VCaP (cell line): ENCODE results near the gene MED20.

Experiments used
- H3K27ac ChIP-seq: fragments of 450-650 bp; 2 replicates; pipeline ENCODE4 v1.5.1; 2017
- TF ChIP-seq, protein P1 (sequence below): fragments of 450-650 bp; conservative IDR thresholded peaks from 2 replicates; pipeline ENCODE4 v1.5.1; 2017; ENCODE audit warnings: mild to moderate bottlenecking, moderate library complexity

Gene MED20

GRCh38 chr6:41881506-41881905 is 39.4 kb downstream of the MED20 start:
- no peak overlapping the region for H3K27ac ChIP-seq
- TF ChIP-seq, protein P1, sequence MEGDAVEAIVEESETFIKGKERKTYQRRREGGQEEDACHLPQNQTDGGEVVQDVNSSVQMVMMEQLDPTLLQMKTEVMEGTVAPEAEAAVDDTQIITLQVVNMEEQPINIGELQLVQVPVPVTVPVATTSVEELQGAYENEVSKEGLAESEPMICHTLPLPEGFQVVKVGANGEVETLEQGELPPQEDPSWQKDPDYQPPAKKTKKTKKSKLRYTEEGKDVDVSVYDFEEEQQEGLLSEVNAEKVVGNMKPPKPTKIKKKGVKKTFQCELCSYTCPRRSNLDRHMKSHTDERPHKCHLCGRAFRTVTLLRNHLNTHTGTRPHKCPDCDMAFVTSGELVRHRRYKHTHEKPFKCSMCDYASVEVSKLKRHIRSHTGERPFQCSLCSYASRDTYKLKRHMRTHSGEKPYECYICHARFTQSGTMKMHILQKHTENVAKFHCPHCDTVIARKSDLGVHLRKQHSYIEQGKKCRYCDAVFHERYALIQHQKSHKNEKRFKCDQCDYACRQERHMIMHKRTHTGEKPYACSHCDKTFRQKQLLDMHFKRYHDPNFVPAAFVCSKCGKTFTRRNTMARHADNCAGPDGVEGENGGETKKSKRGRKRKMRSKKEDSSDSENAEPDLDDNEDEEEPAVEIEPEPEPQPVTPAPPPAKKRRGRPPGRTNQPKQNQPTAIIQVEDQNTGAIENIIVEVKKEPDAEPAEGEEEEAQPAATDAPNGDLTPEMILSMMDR: no peak

GRCh38 chr6:41878961-41879405 is 42.0 kb downstream of the MED20 start:
- no peak overlapping the region for H3K27ac ChIP-seq
- TF ChIP-seq, protein P1: no peak

- H3K27ac ChIP-seq: no peak overlapping the region
- TF ChIP-seq, protein P1: no peak
Measured at GRCh38 chr6:41878246-41878645, 42.7 kb downstream of the MED20 start.

- H3K27ac ChIP-seq: no peak overlapping the region
- TF ChIP-seq, protein P1: no peak
Measured at GRCh38 chr6:41877051-41877680, 43.8 kb downstream of the MED20 start.

GRCh38 chr6:41874741-41875140 is 46.2 kb downstream of the MED20 start:
- no peak overlapping the region for H3K27ac ChIP-seq
- TF ChIP-seq, protein P1: no peak

DNA sequence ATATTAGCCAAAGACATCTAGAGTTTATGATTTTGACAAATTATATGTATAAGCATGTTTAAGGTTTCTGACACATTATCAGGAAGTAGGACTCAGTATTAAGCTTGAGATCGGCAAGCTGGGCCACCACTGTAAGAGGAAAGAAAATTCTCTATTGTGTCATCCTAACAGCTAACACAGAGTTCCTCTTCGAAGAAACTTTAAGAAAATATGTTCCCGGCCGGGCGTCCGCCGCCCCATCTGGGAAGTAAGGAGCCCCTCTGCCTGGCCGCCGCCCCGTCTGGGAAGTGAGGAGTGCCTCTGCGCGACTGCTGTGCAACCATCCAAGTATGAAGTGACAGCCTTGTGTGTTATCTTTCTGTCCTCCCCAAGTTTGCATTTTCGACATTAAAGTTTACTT is 48.8 kb downstream of the MED20 start:
- TF ChIP-seq, protein P1: no peak
- H3K27ac ChIP-seq: no peak overlapping the region

- TF ChIP-seq, protein P1: no peak
- no peak overlapping the region for H3K27ac ChIP-seq
Measured at GRCh38 chr6:41871691-41872090, 49.2 kb downstream of the MED20 start.
